HG03060 (cell line): ENCODE data around the gene RGMA.

ENCODE experiments used
- ATAC-seq: cut with Tn5 transposase; IDR thresholded peaks from one replicate; pipeline ENCODE4 v1.9.1; 2021; ENCODE audit warnings: low read depth, moderate number of reproducible peaks; ENCODE audit not compliant: unreplicated experiment

RGMA gene

DNA sequence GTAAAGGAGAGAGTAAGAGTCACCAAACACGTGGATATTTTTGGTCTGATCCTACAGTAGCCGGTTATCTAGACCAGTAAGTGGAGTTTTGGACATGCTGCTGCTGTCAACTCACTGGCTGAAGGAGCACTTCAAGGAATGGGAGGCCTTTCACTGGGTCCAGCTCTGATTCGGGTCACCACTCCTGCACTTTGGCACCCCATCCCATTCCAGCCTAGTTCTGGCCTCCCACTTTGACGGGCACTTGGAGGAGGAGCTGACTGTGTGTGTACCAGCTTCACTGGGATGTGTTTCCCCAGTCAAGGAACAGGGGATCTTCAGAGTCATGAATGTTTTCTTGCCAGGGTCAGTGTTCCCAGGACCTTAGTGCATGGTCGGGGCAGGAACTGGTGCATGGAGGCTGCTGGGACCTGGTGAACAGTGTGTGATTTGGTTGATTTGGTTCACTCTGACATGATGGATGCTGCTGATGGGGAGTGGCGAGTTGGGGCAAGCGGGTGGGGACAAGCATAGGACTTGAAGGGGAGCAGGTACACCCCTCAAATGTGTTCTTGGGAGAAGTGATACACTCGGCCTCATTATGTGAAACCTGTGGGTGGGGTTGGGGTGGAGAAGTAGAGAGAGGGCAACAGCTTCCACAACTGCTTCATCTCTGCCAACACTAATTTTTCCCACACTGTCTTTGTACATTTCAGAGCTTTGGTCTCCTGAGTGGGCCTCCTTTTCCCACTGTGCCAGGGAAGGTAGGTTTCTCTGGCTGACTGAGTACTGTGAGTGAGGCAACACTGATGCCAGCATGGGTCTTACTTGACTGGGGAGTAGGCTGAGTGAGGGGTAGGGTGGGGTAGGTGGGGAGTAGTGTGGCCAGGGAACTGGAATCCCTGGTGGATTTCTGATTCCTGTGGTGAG, 64.0 kb downstream of the RGMA start:
- no peak for ATAC-seq

DNA sequence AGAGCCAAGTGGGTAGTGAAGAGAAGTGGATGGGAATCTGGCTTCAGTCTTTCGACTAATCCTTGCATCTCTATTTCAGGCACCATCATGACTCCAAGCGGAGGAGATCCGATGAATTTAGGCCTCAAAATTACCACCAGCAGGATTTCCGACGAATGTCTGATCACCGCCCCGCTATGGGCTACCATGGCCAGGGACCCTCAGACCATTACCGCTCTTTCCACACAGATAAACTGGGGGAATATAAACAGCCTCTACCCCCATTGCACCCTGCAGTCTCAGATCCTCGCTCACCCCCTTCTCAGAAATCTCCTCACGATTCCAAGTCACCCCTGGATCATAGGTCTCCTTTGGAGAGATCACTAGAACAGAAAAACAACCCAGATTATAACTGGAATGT, 64.7 kb downstream of the RGMA start:
- ATAC-seq, result no peak

DNA sequence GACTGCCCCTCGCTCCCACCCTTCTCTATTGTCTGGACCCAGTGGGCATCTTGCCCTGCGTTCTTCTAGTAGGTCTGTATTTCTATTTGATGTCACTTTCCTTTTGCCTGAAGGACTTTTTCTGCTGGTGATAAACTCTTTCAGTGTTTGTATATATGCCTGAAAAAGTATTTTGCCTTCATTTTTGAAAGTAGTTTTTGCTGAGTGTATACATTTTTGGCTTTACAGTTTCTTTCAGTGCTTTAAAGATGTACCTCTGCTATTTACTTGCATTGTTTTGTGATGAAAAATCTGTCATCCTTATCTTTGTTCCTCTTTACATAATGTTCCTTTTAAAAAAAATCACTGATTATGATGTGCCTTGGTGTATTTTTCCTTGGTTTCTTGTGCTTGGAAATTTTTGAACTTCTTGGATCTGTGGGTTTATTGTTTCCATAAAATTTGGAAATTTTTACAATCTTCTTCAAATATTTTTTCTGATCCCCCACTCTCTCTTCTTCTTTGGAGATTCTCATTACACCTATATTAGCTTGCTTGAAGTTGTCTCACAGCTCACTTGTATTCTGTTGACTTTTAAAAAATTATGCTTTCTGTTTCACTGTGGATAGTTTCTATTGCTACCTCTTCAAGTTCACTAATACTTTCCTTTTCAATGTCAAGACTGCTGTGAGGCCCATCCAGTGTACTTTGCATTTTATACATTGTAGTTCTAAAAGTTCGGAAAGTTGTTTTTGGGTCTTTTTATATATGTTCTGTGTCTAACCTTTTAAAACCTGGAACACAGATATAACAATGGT, 67.8 kb downstream of the RGMA start:
- ATAC-seq, result no peak

DNA sequence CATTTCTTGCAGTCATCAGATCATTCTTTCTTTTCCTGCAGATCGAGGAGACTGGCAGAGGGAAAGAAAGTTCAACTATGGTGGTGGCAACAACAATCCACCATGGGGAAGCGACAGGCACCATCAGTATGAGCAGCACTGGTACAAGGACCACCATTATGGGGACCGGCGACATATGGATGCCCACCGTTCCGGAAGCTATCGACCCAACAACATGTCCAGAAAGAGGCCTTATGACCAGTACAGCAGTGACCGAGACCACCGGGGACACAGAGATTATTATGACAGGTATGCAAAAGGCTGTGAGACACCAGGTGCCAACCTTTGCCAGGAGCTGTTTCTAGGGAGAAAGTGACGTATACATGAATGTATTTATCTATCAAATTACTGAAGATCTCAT, 69.0 kb downstream of the RGMA start:
- no peak for ATAC-seq

DNA sequence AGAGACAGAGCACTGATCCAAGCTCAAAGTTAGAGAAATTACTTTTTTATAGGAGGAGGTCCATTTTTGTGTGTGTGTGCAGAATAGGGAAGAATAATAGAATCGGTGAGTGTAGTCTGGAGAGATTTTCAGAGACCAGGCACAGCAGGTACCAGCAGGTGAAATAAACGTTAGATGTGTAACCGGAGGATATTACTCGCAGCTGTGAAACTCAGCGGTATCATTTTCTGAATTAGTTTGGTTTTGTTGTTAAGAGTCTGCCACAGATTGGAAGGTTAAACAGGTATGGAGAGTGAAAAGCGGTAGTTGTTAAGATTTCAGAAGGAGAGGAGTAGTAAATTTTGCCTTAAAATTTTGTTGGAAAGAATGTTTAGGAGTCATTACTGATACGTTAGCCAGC, 69.9 kb downstream of the RGMA start:
- no peak for ATAC-seq

DNA sequence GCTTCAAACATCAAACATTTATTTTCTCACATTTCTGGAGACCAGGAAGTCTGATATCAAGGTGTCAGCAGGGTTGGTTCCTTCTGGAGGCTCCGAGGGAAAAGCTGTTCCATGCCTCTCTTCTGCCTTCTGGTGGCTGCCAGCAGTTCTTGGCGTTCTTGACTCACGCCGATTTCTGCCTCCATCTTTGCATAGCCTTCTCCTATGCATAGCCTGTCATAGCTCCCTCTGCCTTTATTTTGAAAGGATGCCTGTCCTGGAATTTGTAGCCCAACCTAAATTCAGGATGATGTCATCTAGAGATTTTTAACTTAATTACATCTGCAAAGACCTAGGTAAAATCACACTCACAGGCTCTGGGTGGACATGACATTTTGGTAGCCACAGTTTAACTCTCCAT, 70.4 kb downstream of the RGMA start:
- ATAC-seq, result no peak

DNA sequence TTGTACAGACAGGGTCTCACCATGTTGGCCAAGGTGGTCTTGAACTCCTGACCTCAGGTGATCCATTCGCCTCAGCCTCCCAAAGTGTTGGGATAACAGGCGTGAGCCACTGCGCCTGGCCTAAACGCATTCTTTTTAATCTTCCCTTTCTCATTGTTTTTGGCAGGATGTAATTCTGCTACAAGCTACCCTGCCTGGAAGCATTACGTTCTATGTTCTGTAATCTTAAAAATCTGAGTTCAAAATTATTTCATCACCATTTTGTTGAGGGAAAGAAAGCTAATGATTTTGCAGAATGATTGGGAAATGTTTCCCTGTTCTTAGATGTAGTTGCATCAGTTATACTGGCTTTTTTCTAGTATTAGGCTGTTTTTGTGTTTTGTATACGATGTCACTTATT, 71.5 kb downstream of the RGMA start:
- no peak for ATAC-seq

DNA sequence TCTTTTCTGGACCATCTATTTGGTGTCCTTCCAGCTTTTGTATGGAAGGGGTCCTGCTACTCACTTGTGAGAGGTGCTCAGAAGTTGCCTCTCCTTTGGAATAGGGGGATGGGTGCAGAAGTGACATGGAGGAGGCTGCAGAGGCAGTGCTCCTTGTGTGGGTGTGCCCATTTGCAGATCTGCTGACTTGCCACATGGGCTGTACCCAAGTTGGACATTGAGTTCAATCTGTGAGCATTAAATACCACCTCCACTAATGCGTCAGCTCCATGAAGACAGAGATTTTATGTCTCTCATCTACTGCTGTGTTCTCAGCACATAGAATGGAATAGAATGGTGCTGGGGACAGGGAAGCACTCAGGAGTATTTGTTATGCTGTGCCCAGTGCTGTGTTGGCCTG, 76.2 kb downstream of the RGMA start:
- ATAC-seq, result no peak

DNA sequence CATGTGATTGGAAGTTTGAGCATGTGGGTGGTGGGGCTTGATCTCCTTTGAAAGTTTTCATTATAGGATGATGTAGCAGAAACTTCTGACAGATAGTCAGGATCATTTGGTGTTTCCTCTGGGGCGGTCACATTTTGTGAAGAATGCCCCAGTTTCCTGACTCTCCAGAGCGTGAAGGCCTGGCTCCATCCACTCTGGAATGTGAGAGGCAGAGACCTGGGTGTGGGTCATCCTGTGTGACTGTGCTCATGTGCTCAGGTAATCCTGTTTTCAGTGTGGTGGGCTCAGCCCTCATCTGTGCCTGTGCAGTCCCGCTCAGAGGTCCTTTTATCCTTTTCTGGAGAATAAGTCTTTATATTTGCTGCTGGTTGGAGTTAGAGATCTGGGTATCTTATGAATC, 81.0 kb downstream of the RGMA start:
- ATAC-seq, result no peak

DNA sequence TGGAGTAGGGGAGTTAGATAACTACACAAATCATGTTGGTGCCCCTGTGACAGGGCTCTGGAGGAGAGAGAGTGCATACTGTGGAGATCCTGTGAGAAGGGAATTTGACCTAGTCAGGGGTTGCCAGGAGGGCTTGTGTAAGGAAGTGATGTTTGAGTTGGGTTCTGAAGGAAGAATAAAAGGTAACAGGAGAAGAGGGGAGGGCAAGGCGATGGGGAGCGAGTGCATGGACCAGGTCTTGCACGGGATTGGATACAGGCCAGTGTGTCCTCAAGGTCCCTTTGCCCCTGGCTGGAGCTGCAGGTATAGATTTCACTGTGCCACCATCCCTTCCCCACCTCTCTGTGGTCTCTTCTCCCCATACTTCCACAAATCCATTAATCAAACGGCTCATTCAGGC, 83.9 kb downstream of the RGMA start:
- ATAC-seq, result no peak

DNA sequence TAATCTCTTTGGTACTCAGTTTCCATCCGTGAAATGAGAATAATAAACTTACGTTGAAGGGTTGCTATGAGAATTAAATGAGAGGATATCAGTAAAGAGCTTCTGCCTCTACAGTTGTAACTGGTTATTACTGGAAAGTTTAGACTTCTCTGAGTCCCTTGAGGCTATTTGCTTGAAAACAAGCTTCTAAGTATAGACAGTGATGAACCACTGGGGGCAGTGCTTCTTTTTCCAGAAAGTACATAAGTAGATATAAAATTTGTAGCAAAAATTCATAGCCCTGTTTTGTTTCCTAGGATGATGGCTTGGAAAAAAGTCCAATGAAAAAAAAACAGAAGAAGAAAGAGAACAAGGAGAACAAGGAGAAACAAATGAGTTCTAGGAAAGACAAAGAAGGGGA, 87.1 kb downstream of the RGMA start:
- no peak for ATAC-seq

DNA sequence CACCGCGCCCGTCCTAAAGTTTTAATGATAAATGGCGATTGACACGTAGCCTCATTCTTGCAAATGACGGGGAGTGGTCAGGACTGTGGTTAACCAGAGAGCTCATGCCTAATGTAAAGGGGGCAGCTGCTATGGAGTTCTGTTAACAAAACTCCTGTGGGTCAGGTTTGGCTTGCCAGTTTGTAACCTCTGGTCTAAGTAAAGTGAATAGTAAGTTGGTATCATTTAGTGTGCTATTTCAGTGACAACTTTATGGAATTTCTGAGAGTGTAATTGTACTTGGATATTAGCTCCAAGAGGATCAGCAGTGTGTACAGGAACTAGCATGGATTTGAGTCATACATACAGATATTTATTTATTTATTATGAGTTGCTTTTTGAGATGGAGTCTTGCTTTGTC, 87.9 kb downstream of the RGMA start:
- no peak for ATAC-seq

DNA sequence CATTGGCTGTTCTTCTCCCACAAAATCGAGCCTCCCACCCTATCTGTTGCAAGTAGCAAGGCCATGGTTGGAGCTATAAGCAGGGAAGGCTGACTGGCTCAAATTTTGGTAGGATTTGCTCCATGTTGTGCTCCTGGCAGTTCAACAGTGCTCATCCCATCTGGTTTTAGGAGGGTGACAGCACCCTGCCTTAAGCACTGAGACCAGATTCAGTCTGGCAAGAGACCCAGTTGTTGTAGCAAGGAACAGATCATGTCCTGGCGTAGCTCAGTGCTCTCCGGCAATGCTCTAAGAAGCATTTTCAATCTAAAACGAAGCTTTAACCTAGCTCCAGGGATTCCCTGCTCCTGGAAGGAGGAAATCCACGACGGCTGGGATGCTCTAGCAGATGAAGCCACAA, 91.2 kb downstream of the RGMA start:
- no peak for ATAC-seq

DNA sequence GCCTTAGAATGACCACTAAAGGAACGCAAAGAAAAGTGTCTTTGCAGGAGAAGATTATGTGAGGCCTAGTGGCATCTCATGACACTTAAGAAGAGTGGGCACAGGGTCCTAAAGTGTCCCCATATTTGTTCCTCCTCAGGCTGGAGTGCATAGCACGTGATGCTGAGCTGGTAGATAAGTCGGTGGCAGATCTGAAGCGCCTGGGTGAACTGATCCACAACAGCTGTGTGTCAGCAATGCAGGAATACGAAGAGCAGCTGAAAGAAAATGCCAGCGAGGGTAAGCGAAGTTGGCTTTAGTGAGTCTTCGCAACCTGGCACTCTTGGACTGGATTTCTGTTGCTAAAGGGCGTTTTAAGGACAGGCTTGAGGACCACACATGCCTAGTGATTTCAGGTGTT, 96.3 kb downstream of the RGMA start:
- no peak for ATAC-seq

DNA sequence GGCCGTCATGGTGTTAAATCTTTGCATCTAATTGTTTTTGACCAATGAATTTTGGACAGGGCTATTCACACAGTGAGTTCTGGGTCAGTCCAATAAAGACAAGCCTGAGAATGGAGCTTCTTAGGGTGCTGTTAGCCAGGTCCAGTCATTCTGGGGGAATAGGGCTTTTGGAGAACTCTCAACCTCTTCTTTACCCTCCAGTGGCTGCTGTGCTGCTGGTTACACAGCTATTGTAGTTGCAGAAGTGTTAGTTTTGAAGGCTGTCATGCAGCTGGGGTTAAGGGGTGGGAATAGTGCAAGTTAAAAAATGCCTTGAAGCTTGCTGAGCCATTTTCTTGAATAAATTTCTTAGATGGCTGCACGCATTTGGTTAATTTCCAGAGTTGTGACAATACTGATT, 99.0 kb downstream of the RGMA start:
- no peak for ATAC-seq

DNA sequence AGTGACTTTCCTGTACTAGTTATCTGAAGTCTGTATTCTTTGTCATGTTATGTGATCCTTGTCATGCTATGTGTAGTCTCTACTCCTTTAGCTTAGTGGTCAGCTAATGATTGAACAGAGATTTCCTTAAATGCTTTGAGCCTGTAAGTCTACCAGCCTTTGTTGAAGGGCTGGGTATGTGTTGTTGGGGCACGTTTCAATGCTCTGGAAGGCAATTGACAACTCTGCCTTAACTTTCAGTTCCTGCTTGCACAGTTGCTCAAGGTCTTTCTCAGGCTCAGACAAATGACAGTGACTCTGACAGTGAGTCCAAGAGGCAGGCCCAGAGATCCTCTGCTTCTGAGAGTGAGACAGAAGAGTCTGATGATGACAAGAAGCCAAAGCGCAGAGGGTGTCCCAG, 99.5 kb downstream of the RGMA start:
- peak; percentile 80 for ATAC-seq
